ENCODE results near the gene THSD4.

- TF ChIP-seq, protein P1, sequence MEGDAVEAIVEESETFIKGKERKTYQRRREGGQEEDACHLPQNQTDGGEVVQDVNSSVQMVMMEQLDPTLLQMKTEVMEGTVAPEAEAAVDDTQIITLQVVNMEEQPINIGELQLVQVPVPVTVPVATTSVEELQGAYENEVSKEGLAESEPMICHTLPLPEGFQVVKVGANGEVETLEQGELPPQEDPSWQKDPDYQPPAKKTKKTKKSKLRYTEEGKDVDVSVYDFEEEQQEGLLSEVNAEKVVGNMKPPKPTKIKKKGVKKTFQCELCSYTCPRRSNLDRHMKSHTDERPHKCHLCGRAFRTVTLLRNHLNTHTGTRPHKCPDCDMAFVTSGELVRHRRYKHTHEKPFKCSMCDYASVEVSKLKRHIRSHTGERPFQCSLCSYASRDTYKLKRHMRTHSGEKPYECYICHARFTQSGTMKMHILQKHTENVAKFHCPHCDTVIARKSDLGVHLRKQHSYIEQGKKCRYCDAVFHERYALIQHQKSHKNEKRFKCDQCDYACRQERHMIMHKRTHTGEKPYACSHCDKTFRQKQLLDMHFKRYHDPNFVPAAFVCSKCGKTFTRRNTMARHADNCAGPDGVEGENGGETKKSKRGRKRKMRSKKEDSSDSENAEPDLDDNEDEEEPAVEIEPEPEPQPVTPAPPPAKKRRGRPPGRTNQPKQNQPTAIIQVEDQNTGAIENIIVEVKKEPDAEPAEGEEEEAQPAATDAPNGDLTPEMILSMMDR (IDR thresholded peaks at IDR 0.05), result no peak
- TF ChIP-seq REST (IDR thresholded peaks at IDR 0.05; ENCODE audit: insufficient read depth in 1 of 2, low read depth in 2 of 2, low read length in 1 of 2) (no peak), POLR2AphosphoS5 (IDR thresholded peaks at IDR 0.05; ENCODE audit: low read depth, low read length) (no peak), SIN3A (IDR thresholded peaks at IDR 0.05; ENCODE audit: borderline replicate concordance, insufficient read depth, low read depth, low read length) (no peak)
Measured at GRCh38 chr15:71152542-71152941, 37.3 kb downstream of the THSD4 start.
